ENCODE measurements around the gene CDH13. TPM values are rescaled to one million over a fixed set of nuclear protein-coding genes. Genes with fewer than 3 reads are reported as not detected.

Gene CDH13
- polyA plus RNA-seq, 1 donor from 2014 or later: 3.2 TPM

DNA sequence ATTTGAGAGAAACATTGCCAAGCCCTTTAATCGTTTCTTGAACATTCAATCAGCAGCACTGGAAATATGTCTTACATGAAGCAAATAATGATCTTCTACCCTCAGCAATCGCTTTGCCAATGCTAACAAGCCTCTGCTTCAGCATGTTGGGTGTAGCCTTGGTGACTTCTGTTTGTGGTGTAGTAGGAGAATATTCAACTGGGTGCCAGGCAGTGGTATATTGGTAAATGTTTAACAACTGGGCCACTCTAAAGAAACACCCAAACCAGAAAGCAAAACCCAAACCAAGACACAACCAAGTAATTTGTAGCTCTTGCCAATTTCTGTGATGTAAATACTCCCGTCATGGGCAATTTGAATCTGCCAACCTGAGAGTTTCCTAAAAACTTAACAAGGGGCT is 9.7 kb downstream of the CDH13 start:
- no peak overlapping the region for H2AFZ ChIP-seq (ENCODE audit: low read depth, low read length)
- H4K20me1 ChIP-seq (ENCODE audit: insufficient read depth): no peaks in the 10 kb centered on the region
- H3K4me2 ChIP-seq (ENCODE audit: low read length): no peak overlapping the region
- H3K9ac ChIP-seq (ENCODE audit: low read length): no peak overlapping the region
- H3K4me3 ChIP-seq (ENCODE audit: low read length): no peak overlapping the region
- no peaks in the 10 kb centered on the region for H3K9me3 ChIP-seq (ENCODE audit: low read length)
- no peaks in the 10 kb centered on the region for H3K79me2 ChIP-seq (replicated peaks; ENCODE audit: insufficient read depth, low read length)
- no peaks in the 10 kb centered on the region for H3K27me3 ChIP-seq (ENCODE audit: insufficient read depth, low read depth, low read length)
- no peaks in the 10 kb centered on the region for H3K9me2 ChIP-seq (ENCODE audit: insufficient read depth, low read length)
- TF ChIP-seq EP300 (conservative IDR thresholded peaks at IDR 0.05; ENCODE audit: poor library complexity, severe bottlenecking) (no peak), EZH2 (IDR thresholded peaks at IDR 0.05; ENCODE audit: borderline replicate concordance, insufficient read depth, low read length, poor library complexity, severe bottlenecking) (no peak), RAD21 (conservative IDR thresholded peaks at IDR 0.05) (no peak), POLR2AphosphoS5 (IDR thresholded peaks at IDR 0.05) (no peak), TAF1 (IDR thresholded peaks at IDR 0.05; ENCODE audit: low read depth) (no peak), SMC3 (conservative IDR thresholded peaks at IDR 0.05; ENCODE audit: poor library complexity) (no peak), MXI1 (conservative IDR thresholded peaks at IDR 0.05; ENCODE audit: poor library complexity, severe bottlenecking) (no peak)
- TF ChIP-seq, protein P1, sequence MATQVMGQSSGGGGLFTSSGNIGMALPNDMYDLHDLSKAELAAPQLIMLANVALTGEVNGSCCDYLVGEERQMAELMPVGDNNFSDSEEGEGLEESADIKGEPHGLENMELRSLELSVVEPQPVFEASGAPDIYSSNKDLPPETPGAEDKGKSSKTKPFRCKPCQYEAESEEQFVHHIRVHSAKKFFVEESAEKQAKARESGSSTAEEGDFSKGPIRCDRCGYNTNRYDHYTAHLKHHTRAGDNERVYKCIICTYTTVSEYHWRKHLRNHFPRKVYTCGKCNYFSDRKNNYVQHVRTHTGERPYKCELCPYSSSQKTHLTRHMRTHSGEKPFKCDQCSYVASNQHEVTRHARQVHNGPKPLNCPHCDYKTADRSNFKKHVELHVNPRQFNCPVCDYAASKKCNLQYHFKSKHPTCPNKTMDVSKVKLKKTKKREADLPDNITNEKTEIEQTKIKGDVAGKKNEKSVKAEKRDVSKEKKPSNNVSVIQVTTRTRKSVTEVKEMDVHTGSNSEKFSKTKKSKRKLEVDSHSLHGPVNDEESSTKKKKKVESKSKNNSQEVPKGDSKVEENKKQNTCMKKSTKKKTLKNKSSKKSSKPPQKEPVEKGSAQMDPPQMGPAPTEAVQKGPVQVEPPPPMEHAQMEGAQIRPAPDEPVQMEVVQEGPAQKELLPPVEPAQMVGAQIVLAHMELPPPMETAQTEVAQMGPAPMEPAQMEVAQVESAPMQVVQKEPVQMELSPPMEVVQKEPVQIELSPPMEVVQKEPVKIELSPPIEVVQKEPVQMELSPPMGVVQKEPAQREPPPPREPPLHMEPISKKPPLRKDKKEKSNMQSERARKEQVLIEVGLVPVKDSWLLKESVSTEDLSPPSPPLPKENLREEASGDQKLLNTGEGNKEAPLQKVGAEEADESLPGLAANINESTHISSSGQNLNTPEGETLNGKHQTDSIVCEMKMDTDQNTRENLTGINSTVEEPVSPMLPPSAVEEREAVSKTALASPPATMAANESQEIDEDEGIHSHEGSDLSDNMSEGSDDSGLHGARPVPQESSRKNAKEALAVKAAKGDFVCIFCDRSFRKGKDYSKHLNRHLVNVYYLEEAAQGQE (IDR thresholded peaks at IDR 0.05; ENCODE audit: borderline replicate concordance): no peak
- TF ChIP-seq, protein P2, sequence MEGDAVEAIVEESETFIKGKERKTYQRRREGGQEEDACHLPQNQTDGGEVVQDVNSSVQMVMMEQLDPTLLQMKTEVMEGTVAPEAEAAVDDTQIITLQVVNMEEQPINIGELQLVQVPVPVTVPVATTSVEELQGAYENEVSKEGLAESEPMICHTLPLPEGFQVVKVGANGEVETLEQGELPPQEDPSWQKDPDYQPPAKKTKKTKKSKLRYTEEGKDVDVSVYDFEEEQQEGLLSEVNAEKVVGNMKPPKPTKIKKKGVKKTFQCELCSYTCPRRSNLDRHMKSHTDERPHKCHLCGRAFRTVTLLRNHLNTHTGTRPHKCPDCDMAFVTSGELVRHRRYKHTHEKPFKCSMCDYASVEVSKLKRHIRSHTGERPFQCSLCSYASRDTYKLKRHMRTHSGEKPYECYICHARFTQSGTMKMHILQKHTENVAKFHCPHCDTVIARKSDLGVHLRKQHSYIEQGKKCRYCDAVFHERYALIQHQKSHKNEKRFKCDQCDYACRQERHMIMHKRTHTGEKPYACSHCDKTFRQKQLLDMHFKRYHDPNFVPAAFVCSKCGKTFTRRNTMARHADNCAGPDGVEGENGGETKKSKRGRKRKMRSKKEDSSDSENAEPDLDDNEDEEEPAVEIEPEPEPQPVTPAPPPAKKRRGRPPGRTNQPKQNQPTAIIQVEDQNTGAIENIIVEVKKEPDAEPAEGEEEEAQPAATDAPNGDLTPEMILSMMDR (IDR thresholded peaks at IDR 0.05; ENCODE audit: poor library complexity, severe bottlenecking): no peak
- H3F3A ChIP-seq (ENCODE audit: insufficient read depth, low read length, poor library complexity, severe bottlenecking): no peaks in the 10 kb centered on the region
- H3K27ac ChIP-seq (ENCODE audit: low read length): no peak overlapping the region
- no peaks in the 10 kb centered on the region for H3K36me3 ChIP-seq (ENCODE audit: insufficient read depth, low read length)

DNA sequence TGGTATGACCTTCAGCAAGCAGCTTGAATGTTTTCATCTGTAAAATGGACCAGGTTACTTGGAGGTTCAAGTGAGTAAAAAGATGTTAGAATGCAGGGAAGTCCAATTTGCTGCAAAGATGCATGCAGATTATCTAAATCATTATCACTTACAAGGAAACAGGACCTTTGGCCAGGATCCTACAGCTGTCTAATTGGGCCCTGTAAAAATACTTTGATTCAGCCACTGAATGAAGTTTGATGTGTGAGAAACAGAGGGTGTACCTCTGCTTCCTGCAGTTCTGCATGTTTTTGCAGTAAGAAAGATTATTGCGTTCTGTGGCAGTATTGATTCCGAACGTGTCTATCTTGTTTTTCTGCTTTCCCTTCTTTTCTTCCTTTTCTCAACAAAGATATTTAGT is 10.2 kb downstream of the CDH13 start:
- Histone ChIP-seq H2AFZ (ENCODE audit: low read depth, low read length) (no peak overlapping the region), H3K9ac (ENCODE audit: low read length) (no peak overlapping the region), H3K4me2 (ENCODE audit: low read length) (no peak overlapping the region), H3K9me3 (ENCODE audit: low read length) (no peaks in the 10 kb centered on the region), H3F3A (ENCODE audit: insufficient read depth, low read length, poor library complexity, severe bottlenecking) (no peaks in the 10 kb centered on the region), H3K27ac (ENCODE audit: low read length) (no peak overlapping the region), H3K4me3 (ENCODE audit: low read length) (no peak overlapping the region), H4K20me1 (ENCODE audit: insufficient read depth) (no peaks in the 10 kb centered on the region), H3K9me2 (ENCODE audit: insufficient read depth, low read length) (no peaks in the 10 kb centered on the region), H3K36me3 (ENCODE audit: insufficient read depth, low read length) (no peaks in the 10 kb centered on the region), H3K27me3 (ENCODE audit: insufficient read depth, low read depth, low read length) (no peaks in the 10 kb centered on the region), H3K79me2 (replicated peaks; ENCODE audit: insufficient read depth, low read length) (no peaks in the 10 kb centered on the region)
- no peak for TF ChIP-seq RAD21 (conservative IDR thresholded peaks at IDR 0.05)
- TF ChIP-seq EP300 (conservative IDR thresholded peaks at IDR 0.05; ENCODE audit: poor library complexity, severe bottlenecking): no peak
- no peak for TF ChIP-seq TAF1 (IDR thresholded peaks at IDR 0.05; ENCODE audit: low read depth)
- TF ChIP-seq, protein P2 (IDR thresholded peaks at IDR 0.05; ENCODE audit: poor library complexity, severe bottlenecking): no peak
- no peak for TF ChIP-seq EZH2 (IDR thresholded peaks at IDR 0.05; ENCODE audit: borderline replicate concordance, insufficient read depth, low read length, poor library complexity, severe bottlenecking)
- TF ChIP-seq, protein P1 (IDR thresholded peaks at IDR 0.05; ENCODE audit: borderline replicate concordance): no peak
- no peak for TF ChIP-seq MXI1 (conservative IDR thresholded peaks at IDR 0.05; ENCODE audit: poor library complexity, severe bottlenecking)
- no peak for TF ChIP-seq SMC3 (conservative IDR thresholded peaks at IDR 0.05; ENCODE audit: poor library complexity)
- TF ChIP-seq POLR2AphosphoS5 (IDR thresholded peaks at IDR 0.05): no peak

Measured in neural cell (in vitro differentiated cells).